A549 (cell line): Measurements from ENCODE around the gene NTRK1. TPM values are rescaled to one million over a fixed set of nuclear protein-coding genes. Genes with fewer than 3 reads are reported as not detected.
A peak's percentile ranks its signal among the peaks of the same experiment; 100 is the strongest.

Experiments
- ATAC-seq, 2 experiments: fragments of 200-7000 bp in 1 of 2; fragments of >200 bp in 1 of 2; cut with Nextera tagmentation in 1 of 2; cut with Tn5 transposase in 1 of 2; 3 replicates each; pipeline versions ENCODE4 v1.8.0 to v1.9.1; 2018 to 2020; ENCODE audit warnings: mild to moderate bottlenecking in 1 of 2, moderate library complexity in 1 of 2
- CTCF ChIA-PET: fragments of 300-600 bp; sonication (Branson Sonifier 250); formaldehyde crosslinking; extraction: SDS; loops from one replicate; lab custom pipeline; 2021; ENCODE audit warnings: antibody characterized with exemption, inconsistent platforms; lab: Yijun Ruan, JAX
- POLR2A ChIA-PET: fragments of 350-600 bp; formaldehyde crosslinking; extraction: SDS; loops from one replicate; lab custom pipeline; 2021; ENCODE audit warnings: antibody characterized with exemption, inconsistent platforms; lab: Yijun Ruan, JAX
- DNase-seq, 2 experiments: peaks; one replicate each; pipeline versions ENCODE4 v3.0.0 to v3.0.0-alpha.2; 2011 to 2016; ENCODE audit warnings: low read depth in 1 of 2, low spot score in 1 of 2
- FAIRE-seq: peaks from 2 replicates; lab custom pipeline; 2011; peaks lifted over from hg19 to GRCh38; lab: Jason Lieb, UNC
- H3K27ac ChIP-seq, 2 experiments: fragments of >200 bp; sonication (Bioruptor Twin); formaldehyde crosslinking; 3 replicates each; pipeline ENCODE4 v1.5.1; 2016 to 2017
- H3K4me1 ChIP-seq: fragments of >200 bp; sonication (Bioruptor Twin); formaldehyde crosslinking; 3 replicates; pipeline ENCODE4 v1.6.1; 2016
- H3K4me2 ChIP-seq: fragments of >200 bp; sonication (Bioruptor Twin); formaldehyde crosslinking; 3 replicates; pipeline ENCODE4 v1.6.1; 2016
- H3K4me3 ChIP-seq: fragments of >200 bp; sonication (Bioruptor Twin); formaldehyde crosslinking; 3 replicates; pipeline ENCODE4 v1.5.1; 2016
- H3K9me3 ChIP-seq: fragments of >200 bp; sonication (Bioruptor Twin); formaldehyde crosslinking; 3 replicates; pipeline ENCODE4 v1.6.1; 2016
- CBX2 ChIP-seq: fragments of 200-600 bp; sonication (generic); IDR thresholded peaks from 2 replicates; pipeline ENCODE4 v1.6.1; 2016; ENCODE audit warnings: low read depth, mild to moderate bottlenecking, borderline replicate concordance
- CBX8 ChIP-seq: fragments of 200-600 bp; sonication (generic); IDR thresholded peaks from 2 replicates; pipeline ENCODE4 v1.6.1; 2016
- CEBPB ChIP-seq, 2 experiments: fragments of >200 bp in 1 of 2; sonication (Bioruptor Twin) in 1 of 2; formaldehyde crosslinking in 1 of 2; IDR thresholded peaks; 2 replicates each; pipeline ENCODE4 v1.6.1; 2012 to 2016
- CHD2 ChIP-seq: fragments of 150-350 bp; IDR thresholded peaks from 2 replicates; pipeline ENCODE4 v1.6.1; 2014; ENCODE audit warnings: low read length; ENCODE audit not compliant: partially characterized antibody
- EHF ChIP-seq: fragments of 250-450 bp; sonication (Bioruptor Pico); IDR thresholded peaks from 2 replicates; pipeline ENCODE4 v1.5.0; 2020; ENCODE audit warnings: mild to moderate bottlenecking
- EP300 ChIP-seq, 2 experiments: fragments of >200 bp; sonication (Bioruptor Twin); formaldehyde crosslinking; IDR thresholded peaks; 2 replicates in 1 of 2; 3 replicates in 1 of 2; pipeline ENCODE4 v1.6.1; 2016 to 2017
- ESRRA ChIP-seq: fragments of 150-350 bp; IDR thresholded peaks from 2 replicates; pipeline ENCODE4 v1.6.1; 2014; ENCODE audit warnings: mild to moderate bottlenecking, low read length, borderline replicate concordance
- FOSB ChIP-seq: fragments of 250-450 bp; sonication (Bioruptor Pico); IDR thresholded peaks from 2 replicates; pipeline ENCODE4 v1.5.0; 2020; ENCODE audit warnings: mild to moderate bottlenecking, moderate library complexity
- FOSL2 ChIP-seq, 2 experiments: fragments of 450-650 bp in 1 of 2; fragments of >200 bp in 1 of 2; sonication (Bioruptor Twin) in 1 of 2; formaldehyde crosslinking; IDR thresholded peaks; 2 replicates each; pipeline versions ENCODE4 v1.5.0 to v1.6.1; 2016 to 2020; ENCODE audit warnings: mild to moderate bottlenecking in 1 of 2, moderate library complexity in 1 of 2
- GATA3 ChIP-seq: IDR thresholded peaks from 2 replicates; pipeline ENCODE4 v1.6.1; 2012; ENCODE audit warnings: borderline replicate concordance
- HDAC2 ChIP-seq: fragments of 200-600 bp; sonication (generic); IDR thresholded peaks from 2 replicates; pipeline ENCODE4 v1.6.1; 2016
- HOXA7 ChIP-seq: fragments of 250-450 bp; sonication (Bioruptor Pico); IDR thresholded peaks from 2 replicates; pipeline ENCODE4 v1.5.0; 2020; ENCODE audit warnings: mild to moderate bottlenecking, moderate library complexity
- HOXB13 ChIP-seq: fragments of 250-450 bp; sonication (Bioruptor Pico); IDR thresholded peaks from 2 replicates; pipeline ENCODE4 v1.5.0; 2020; ENCODE audit warnings: low read depth, mild to moderate bottlenecking, moderate library complexity
- HOXB5 ChIP-seq: fragments of 250-450 bp; sonication (Bioruptor Pico); IDR thresholded peaks from 2 replicates; pipeline ENCODE4 v1.5.0; 2020; ENCODE audit warnings: mild to moderate bottlenecking, moderate library complexity
- JUN ChIP-seq, 2 experiments: fragments of >200 bp; sonication (Bioruptor Twin); formaldehyde crosslinking; IDR thresholded peaks; 2 replicates in 1 of 2; 3 replicates in 1 of 2; pipeline ENCODE4 v1.6.1; 2016 to 2017
- JUNB ChIP-seq: fragments of >200 bp; sonication (Bioruptor Twin); formaldehyde crosslinking; IDR thresholded peaks from 2 replicates; pipeline ENCODE4 v1.6.1; 2016
- KDM5A ChIP-seq: fragments of 200-600 bp; sonication (generic); IDR thresholded peaks from 2 replicates; pipeline ENCODE4 v1.6.1; 2016; ENCODE audit warnings: antibody characterized with exemption, mild to moderate bottlenecking
- MAFK ChIP-seq: fragments of 450-650 bp; IDR thresholded peaks from 2 replicates; pipeline ENCODE4 v1.6.1; 2014; ENCODE audit not compliant: partially characterized antibody
- MYC ChIP-seq: IDR thresholded peaks from 2 replicates; pipeline ENCODE4 v1.6.1; 2012; ENCODE audit warnings: mild to moderate bottlenecking, inconsistent platforms, low read length, improper control_type of control experiment, borderline replicate concordance
- NPAS2 ChIP-seq: fragments of 250-450 bp; sonication (Bioruptor Pico); IDR thresholded peaks from 2 replicates; pipeline ENCODE4 v1.8.0; 2022; ENCODE audit warnings: mild to moderate bottlenecking, moderate library complexity, borderline replicate concordance
- POLR2A ChIP-seq: IDR thresholded peaks from 2 replicates; pipeline ENCODE4 v1.6.1; 2012; ENCODE audit warnings: mild to moderate bottlenecking, low read length
- RFX5 ChIP-seq: fragments of 450-650 bp; IDR thresholded peaks from 2 replicates; pipeline ENCODE4 v1.7.1; 2014; ENCODE audit warnings: antibody characterized with exemption, mild to moderate bottlenecking, moderate library complexity
- TFCP2L1 ChIP-seq: fragments of 250-450 bp; sonication (Bioruptor Pico); IDR thresholded peaks from 2 replicates; pipeline ENCODE4 v1.5.0; 2021; ENCODE audit warnings: mild to moderate bottlenecking
- TP53 ChIP-seq: fragments of 250-450 bp; sonication (Bioruptor Pico); IDR thresholded peaks from 2 replicates; pipeline ENCODE4 v1.5.0; 2021; ENCODE audit warnings: mild to moderate bottlenecking, moderate library complexity
- ZC3H11A ChIP-seq: fragments of 450-650 bp; IDR thresholded peaks from 2 replicates; pipeline ENCODE4 v1.6.1; 2014; ENCODE audit warnings: antibody characterized with exemption, mild to moderate bottlenecking
- ZFP36 ChIP-seq: fragments of 450-650 bp; IDR thresholded peaks from 2 replicates; pipeline ENCODE4 v1.6.1; 2014; ENCODE audit warnings: borderline replicate concordance; ENCODE audit not compliant: partially characterized antibody
- ZNF302 ChIP-seq: fragments of 250-450 bp; sonication (Bioruptor Pico); IDR thresholded peaks from 2 replicates; pipeline ENCODE4 v1.9.0; 2021; ENCODE audit warnings: inconsistent platforms, mild to moderate bottlenecking, moderate library complexity
- WGBS: methylation state at CpG from one replicate; pipeline ENCODE4 v1.1.6; 2017; ENCODE audit errors: missing lambda C conversion rate; 5-methylcytosine and 5-hydroxymethylcytosine counted together
- polyA plus RNA-seq, 4 experiments: library from polyadenylated mRNA; depleted of rRNA in 3 of 4; stranded (reverse); fragments of >200 nt; fragmentation: RNase III in 1 of 4; extraction: RNeasy Plus Mini Kit Qiagen cat#74134 plus additional on column Dnase treatment in 1 of 4; gene quantifications; 2 replicates in 3 of 4; 3 replicates in 1 of 4; pipeline ENCODE4 v1.2.3, GENCODE V29; 2011 to 2017
- TF ChIP-seq, protein P1 (sequence below): fragments of >200 bp; sonication (Bioruptor Twin); formaldehyde crosslinking; IDR thresholded peaks from 2 replicates; pipeline ENCODE4 v1.6.1; 2016
- TF ChIP-seq, protein P2 (sequence below): IDR thresholded peaks from 2 replicates; pipeline ENCODE4 v1.6.1; 2012
- TF ChIP-seq, protein P3 (sequence below): IDR thresholded peaks from 2 replicates; pipeline ENCODE4 v1.6.1; 2012; ENCODE audit warnings: low read depth, borderline replicate concordance
- TF ChIP-seq, protein P4 (sequence below): IDR thresholded peaks from 2 replicates; pipeline ENCODE4 v1.6.1; 2012
- TF ChIP-seq, protein P5 (sequence below): fragments of 450-650 bp; IDR thresholded peaks from 2 replicates; pipeline ENCODE4 v1.6.1; 2014; ENCODE audit warnings: antibody characterized with exemption
- TF ChIP-seq, protein P6 (sequence below): fragments of 250-450 bp; sonication (Bioruptor Pico); IDR thresholded peaks from 2 replicates; pipeline ENCODE4 v1.5.0; 2020; ENCODE audit warnings: low read depth, mild to moderate bottlenecking, moderate library complexity

The NTRK1 gene
- polyA plus RNA-seq, 2 of the 4 experiments (the other 2 are of a cell fraction), result 0.05 to 0.18 TPM

DNA sequence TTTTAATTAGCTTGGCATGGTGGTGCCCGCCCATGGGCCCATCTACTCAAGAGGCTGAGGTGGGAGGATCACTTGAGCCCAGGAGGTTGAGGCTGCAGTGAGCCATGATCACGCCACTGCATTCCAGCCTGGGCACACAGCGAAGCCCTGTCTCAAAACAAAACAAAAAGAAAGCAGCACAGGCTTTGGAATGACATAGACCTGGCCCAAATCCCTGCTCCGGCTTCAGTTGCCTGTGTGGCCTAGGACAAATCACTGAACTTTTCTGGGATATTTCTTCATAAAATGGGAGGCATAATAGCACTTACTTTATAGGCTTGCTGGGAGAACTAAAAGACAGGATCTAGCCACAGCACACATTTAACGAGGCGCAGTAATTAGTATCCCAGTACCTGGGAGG is 35.3 kb downstream of the NTRK1 start:
- Histone ChIP-seq H3K4me2 (peak overlapping the region; percentile 86), H3K4me1 (peaks cover 70% of the 10 kb centered on the region), H3K9me3 (no peaks in the 10 kb centered on the region), H3K4me3 (no peak overlapping the region), H3K27ac (peak overlapping the region; percentile 88 to 93)
- no peak for DNase-seq
- 96% methylated on average over 6 of the region's 6 CpGs for WGBS
- TF ChIP-seq HDAC2 (no peak), TFCP2L1 (no peak), RFX5 (no peak), EP300 (IDR thresholded peaks at IDR 0.05) (no peak), MYC (no peak), CHD2 (no peak), TP53 (CRISPR knock-in tag) (no peak), ZNF302 (CRISPR knock-in tag) (no peak), HOXA7 (CRISPR knock-in tag) (no peak), NPAS2 (no peak), CEBPB (IDR thresholded peaks at IDR 0.05) (no peak), ESRRA (no peak), HOXB13 (CRISPR knock-in tag) (no peak), GATA3 (no peak), FOSB (CRISPR knock-in tag) (no peak), ZC3H11A (no peak)
- TF ChIP-seq, protein P1, sequence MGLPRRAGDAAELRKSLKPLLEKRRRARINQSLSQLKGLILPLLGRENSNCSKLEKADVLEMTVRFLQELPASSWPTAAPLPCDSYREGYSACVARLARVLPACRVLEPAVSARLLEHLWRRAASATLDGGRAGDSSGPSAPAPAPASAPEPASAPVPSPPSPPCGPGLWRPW, result no peak
- TF ChIP-seq, protein P2, sequence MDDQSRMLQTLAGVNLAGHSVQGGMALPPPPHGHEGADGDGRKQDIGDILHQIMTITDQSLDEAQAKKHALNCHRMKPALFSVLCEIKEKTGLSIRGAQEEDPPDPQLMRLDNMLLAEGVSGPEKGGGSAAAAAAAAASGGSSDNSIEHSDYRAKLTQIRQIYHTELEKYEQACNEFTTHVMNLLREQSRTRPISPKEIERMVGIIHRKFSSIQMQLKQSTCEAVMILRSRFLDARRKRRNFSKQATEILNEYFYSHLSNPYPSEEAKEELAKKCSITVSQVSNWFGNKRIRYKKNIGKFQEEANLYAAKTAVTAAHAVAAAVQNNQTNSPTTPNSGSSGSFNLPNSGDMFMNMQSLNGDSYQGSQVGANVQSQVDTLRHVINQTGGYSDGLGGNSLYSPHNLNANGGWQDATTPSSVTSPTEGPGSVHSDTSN, result no peak
- ChIA-PET CTCF (interaction anchor here (0.9 to 12.9 kb wide), 7 partner anchors 21 to 169 kb away, joined by 3 to 341 read pairs (median 25); partner anchors contain the start of genes ISG20L2, LRRC71 and METTL25B), POLR2A (interaction anchor here (0.8 to 1.4 kb wide), 3 partner anchors 14 to 32 kb away, joined by 3 to 4 read pairs (median 3); no protein-coding TSS in a partner anchor)
- FAIRE-seq, result no peak
- ATAC-seq, result no peak

DNA sequence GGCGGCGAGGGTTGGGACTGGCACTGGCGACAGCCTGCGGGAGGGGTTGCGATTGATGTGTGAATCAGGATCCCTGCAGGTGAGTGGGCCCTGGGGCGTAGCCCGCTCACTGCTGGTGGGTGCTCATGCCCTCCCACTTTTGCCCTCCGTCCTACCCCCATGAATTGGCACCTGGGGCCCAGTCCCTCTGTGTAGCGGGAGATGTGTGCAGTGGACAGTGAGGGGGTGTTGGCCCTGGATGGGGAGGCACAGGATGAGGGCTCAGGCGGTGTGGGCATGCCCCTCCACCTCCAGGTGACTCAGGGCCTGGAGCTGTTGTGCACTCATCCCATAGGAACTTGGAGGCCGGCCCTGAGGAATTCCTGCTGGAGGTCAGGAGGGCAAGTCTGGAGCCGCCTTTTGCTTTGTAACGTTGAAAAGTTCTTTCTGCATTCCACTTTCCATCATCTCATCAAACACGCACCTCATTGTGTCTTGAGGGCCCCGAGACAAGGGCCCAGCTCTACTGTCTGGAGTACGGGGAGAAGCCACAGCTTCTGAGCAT is 35.9 kb downstream of the NTRK1 start:
- H3K4me1 ChIP-seq, result peaks cover 72% of the 10 kb centered on the region
- peak overlapping the region; percentile 88 to 93 for H3K27ac ChIP-seq
- WGBS, result 11% methylated on average over 16 of the region's 16 CpGs
- H3K4me2 ChIP-seq, result peak overlapping the region; percentile 86
- CTCF ChIA-PET, result interaction anchor here (1.0 to 8.6 kb wide), 6 partner anchors 11 to 58 kb away, joined by 3 to 84 read pairs (median 6); partner anchors contain the start of gene LRRC71
- TF ChIP-seq JUNB (peak; percentile 63), HDAC2 (no peak), HOXB5 (CRISPR knock-in tag) (no peak), ZC3H11A (no peak), GATA3 (peak; percentile 66; the same call in 1 of the 2 replicates), FOSL2 (IDR thresholded peaks at IDR 0.05) (peak; percentile 63; the same call in 1 of the 2 replicates), FOSL2 (CRISPR knock-in tag; IDR thresholded peaks at IDR 0.05) (peak; percentile 92), ESRRA (no peak), EHF (CRISPR knock-in tag) (no peak), CBX2 (no peak), ZFP36 (no peak), MAFK (no peak), POLR2A (no peak), KDM5A (no peak), EP300 (IDR thresholded peaks at IDR 0.05) (peak in 1 of 2 experiments; percentile 50; a peak in 2 of 5 replicates), JUN (IDR thresholded peaks at IDR 0.05) (peak; percentile 51 to 70; a peak in 4 of 5 replicates), CBX8 (no peak), RFX5 (no peak), HOXA7 (CRISPR knock-in tag) (no peak), NPAS2 (no peak), HOXB13 (CRISPR knock-in tag) (0 out of 2 replicates have a peak, but pooled peaks have one; percentile 11)
- TF ChIP-seq, protein P3, sequence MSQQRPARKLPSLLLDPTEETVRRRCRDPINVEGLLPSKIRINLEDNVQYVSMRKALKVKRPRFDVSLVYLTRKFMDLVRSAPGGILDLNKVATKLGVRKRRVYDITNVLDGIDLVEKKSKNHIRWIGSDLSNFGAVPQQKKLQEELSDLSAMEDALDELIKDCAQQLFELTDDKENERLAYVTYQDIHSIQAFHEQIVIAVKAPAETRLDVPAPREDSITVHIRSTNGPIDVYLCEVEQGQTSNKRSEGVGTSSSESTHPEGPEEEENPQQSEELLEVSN, result no peak
- TF ChIP-seq, protein P4, sequence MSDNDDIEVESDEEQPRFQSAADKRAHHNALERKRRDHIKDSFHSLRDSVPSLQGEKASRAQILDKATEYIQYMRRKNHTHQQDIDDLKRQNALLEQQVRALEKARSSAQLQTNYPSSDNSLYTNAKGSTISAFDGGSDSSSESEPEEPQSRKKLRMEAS, result peak; percentile 72
- TF ChIP-seq, protein P5, sequence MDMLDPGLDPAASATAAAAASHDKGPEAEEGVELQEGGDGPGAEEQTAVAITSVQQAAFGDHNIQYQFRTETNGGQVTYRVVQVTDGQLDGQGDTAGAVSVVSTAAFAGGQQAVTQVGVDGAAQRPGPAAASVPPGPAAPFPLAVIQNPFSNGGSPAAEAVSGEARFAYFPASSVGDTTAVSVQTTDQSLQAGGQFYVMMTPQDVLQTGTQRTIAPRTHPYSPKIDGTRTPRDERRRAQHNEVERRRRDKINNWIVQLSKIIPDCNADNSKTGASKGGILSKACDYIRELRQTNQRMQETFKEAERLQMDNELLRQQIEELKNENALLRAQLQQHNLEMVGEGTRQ, result 0 out of 2 replicates have a peak, but pooled peaks have one; percentile 15
- TF ChIP-seq, protein P6, sequence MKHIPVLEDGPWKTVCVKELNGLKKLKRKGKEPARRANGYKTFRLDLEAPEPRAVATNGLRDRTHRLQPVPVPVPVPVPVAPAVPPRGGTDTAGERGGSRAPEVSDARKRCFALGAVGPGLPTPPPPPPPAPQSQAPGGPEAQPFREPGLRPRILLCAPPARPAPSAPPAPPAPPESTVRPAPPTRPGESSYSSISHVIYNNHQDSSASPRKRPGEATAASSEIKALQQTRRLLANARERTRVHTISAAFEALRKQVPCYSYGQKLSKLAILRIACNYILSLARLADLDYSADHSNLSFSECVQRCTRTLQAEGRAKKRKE, result no peak
- H3K9me3 ChIP-seq, result no peaks in the 10 kb centered on the region
- peak overlapping the region; percentile 1; the same call in 1 of the 3 replicates for H3K4me3 ChIP-seq
- peak; percentile 76 to 83 for ATAC-seq
- no peak for FAIRE-seq
- POLR2A ChIA-PET, result interaction anchor here (0.8 to 1.4 kb wide), 5 partner anchors 14 to 168 kb away, joined by 3 to 4 read pairs (median 3); partner anchors contain the start of genes ISG20L2 and METTL25B
- peak; percentile 90 to 96 for DNase-seq
